GM19328 (cell line): Measurements from ENCODE around the gene C11orf87.

Experiments used
- ATAC-seq: cut with Tn5 transposase; IDR thresholded peaks from one replicate; pipeline ENCODE4 v1.9.1; 2021; ENCODE audit warnings: mild to moderate bottlenecking, moderate library complexity; ENCODE audit not compliant: unreplicated experiment

Gene C11orf87

GRCh38 chr11:109439684-109440083 lies 17.7 kb downstream of the C11orf87 start:
- ATAC-seq, result no peak

- no peak for ATAC-seq
Measured at GRCh38 chr11:109443052-109443451, 21.1 kb downstream of the C11orf87 start.

- ATAC-seq, result no peak
Measured at GRCh38 chr11:109454857-109455256, 32.9 kb downstream of the C11orf87 start.
